Activated CD8-positive, alpha-beta memory T cell treated with anti-CD3 and anti-CD28 coated beads, Interleukin-2, amount 10 ng/mL, durations not matched to agents 7 days and 5 days (primary cell): ENCODE measurements around the gene HNMT. TPM values are rescaled to one million over a fixed set of nuclear protein-coding genes. Genes with fewer than 3 reads are reported as not detected.
"Not testable (repeated sequence)": the region's sequence is repeated elsewhere in the genome, so short reads cannot be mapped to it uniquely, and the experiment has no call there.

Experiments
- ATAC-seq: fragments of 150-1000 bp; cut with Tn5 transposase; one replicate; pipeline ENCODE4 v1.10.0; 2021; ENCODE audit warnings: moderate library complexity
- CTCF ChIA-PET: fragments of 350-600 bp; sonication (Branson Sonifier 250); formaldehyde crosslinking; loops from one replicate; lab custom pipeline; 2021; ENCODE audit warnings: antibody characterized with exemption; lab: Charles Lee
- DNase-seq: peaks from one replicate; pipeline ENCODE4 v3.0.0-alpha.2; 2020
- H3K27ac Mint-ChIP-seq: one replicate; pipeline ENCODE4 v1.8.0; 2021; ENCODE audit warnings: mild to moderate bottlenecking, mixed read lengths
- H3K27me3 Mint-ChIP-seq: one replicate; pipeline ENCODE4 v1.8.0; 2021; ENCODE audit warnings: mixed read lengths
- H3K36me3 Mint-ChIP-seq: one replicate; pipeline ENCODE4 v1.8.0; 2021; ENCODE audit warnings: mild to moderate bottlenecking, mixed read lengths
- H3K4me1 Mint-ChIP-seq: one replicate; pipeline ENCODE4 v1.8.0; 2021; ENCODE audit warnings: mixed read lengths
- H3K4me3 Mint-ChIP-seq: one replicate; pipeline ENCODE4 v1.8.0; 2021; ENCODE audit warnings: mild to moderate bottlenecking, moderate library complexity, mixed read lengths
- H3K9me3 Mint-ChIP-seq: one replicate; pipeline ENCODE4 v1.8.0; 2022; ENCODE audit warnings: low read depth, mixed read lengths
- total RNA-seq, 2 experiments: library from RNA; stranded (reverse); gene quantifications; one replicate each; pipeline ENCODE4 v1.2.3, GENCODE V29; 2021

Gene HNMT
- total RNA-seq, 2 experiments from 2014 or later = not detected

GRCh38 chr2:137996158-137996557 is 31.9 kb downstream of the HNMT start:
- H3K27me3 Mint-ChIP-seq, DNase-seq, CTCF ChIA-PET, ATAC-seq, H3K4me1 Mint-ChIP-seq, H3K36me3 Mint-ChIP-seq, H3K9me3 Mint-ChIP-seq, H3K27ac Mint-ChIP-seq, H3K4me3 Mint-ChIP-seq: not testable (repeated sequence)

- no peaks in the 10 kb centered on the region for H3K36me3 Mint-ChIP-seq
- no peak for DNase-seq
- H3K4me1 Mint-ChIP-seq = no peaks in the 10 kb centered on the region
- H3K4me3 Mint-ChIP-seq = no peak overlapping the region
- H3K27ac Mint-ChIP-seq = no peak overlapping the region
- H3K27me3 Mint-ChIP-seq = no peaks in the 10 kb centered on the region
- peaks cover 2% of the 10 kb centered on the region for H3K9me3 Mint-ChIP-seq
- CTCF ChIA-PET = no interaction called here
- ATAC-seq = no peak
Observed at GRCh38 chr2:137997733-137998132, 33.5 kb downstream of the HNMT start.

- CTCF ChIA-PET = no interaction called here
- H3K9me3 Mint-ChIP-seq = peaks cover 2% of the 10 kb centered on the region
Observed at GRCh38 chr2:137998503-137998902, 34.2 kb downstream of the HNMT start.

GRCh38 chr2:137999273-137999672 is 35.0 kb downstream of the HNMT start:
- no peak for DNase-seq
- CTCF ChIA-PET = no interaction called here
- peaks cover 2% of the 10 kb centered on the region for H3K9me3 Mint-ChIP-seq
- ATAC-seq = no peak
- no peak overlapping the region for H3K27ac Mint-ChIP-seq
- no peaks in the 10 kb centered on the region for H3K27me3 Mint-ChIP-seq
- no peak overlapping the region for H3K4me3 Mint-ChIP-seq
- no peaks in the 10 kb centered on the region for H3K4me1 Mint-ChIP-seq
- no peaks in the 10 kb centered on the region for H3K36me3 Mint-ChIP-seq

More at GRCh38 chr2:137998503-137998902, 34.2 kb downstream of the HNMT start:
- ATAC-seq (no peak), DNase-seq (no peak)
- H3K4me3 Mint-ChIP-seq = no peak overlapping the region
- H3K36me3 Mint-ChIP-seq = no peaks in the 10 kb centered on the region
- H3K27ac Mint-ChIP-seq = no peak overlapping the region
- H3K27me3 Mint-ChIP-seq = no peaks in the 10 kb centered on the region
- H3K4me1 Mint-ChIP-seq = no peaks in the 10 kb centered on the region

GRCh38 chr2:138000009-138000408 is 35.7 kb downstream of the HNMT start:
- no peak for ATAC-seq
- H3K9me3 Mint-ChIP-seq = peaks cover 2% of the 10 kb centered on the region

GRCh38 chr2:138000796-138001195 is 36.5 kb downstream of the HNMT start:
- CTCF ChIA-PET = no interaction called here
- DNase-seq (no peak), ATAC-seq (no peak)
- Mint-ChIP-seq H3K4me3 (no peak overlapping the region), H3K27ac (no peak overlapping the region), H3K4me1 (no peaks in the 10 kb centered on the region), H3K9me3 (peaks cover 2% of the 10 kb centered on the region), H3K27me3 (no peaks in the 10 kb centered on the region), H3K36me3 (no peaks in the 10 kb centered on the region)

More at GRCh38 chr2:138000009-138000408, 35.7 kb downstream of the HNMT start:
- no peak for DNase-seq
- Mint-ChIP-seq H3K36me3 (no peaks in the 10 kb centered on the region), H3K4me1 (no peaks in the 10 kb centered on the region), H3K27me3 (no peaks in the 10 kb centered on the region), H3K27ac (no peak overlapping the region), H3K4me3 (no peak overlapping the region)
- CTCF ChIA-PET = no interaction called here

GRCh38 chr2:138003411-138003810 is 39.1 kb downstream of the HNMT start:
- ATAC-seq (no peak), DNase-seq (no peak)
- Mint-ChIP-seq H3K9me3 (peaks cover 2% of the 10 kb centered on the region), H3K27me3 (no peaks in the 10 kb centered on the region), H3K4me3 (no peak overlapping the region), H3K4me1 (no peaks in the 10 kb centered on the region), H3K27ac (no peak overlapping the region), H3K36me3 (no peaks in the 10 kb centered on the region)
- CTCF ChIA-PET = no interaction called here

- Mint-ChIP-seq H3K9me3 (no peaks in the 10 kb centered on the region), H3K36me3 (no peaks in the 10 kb centered on the region), H3K4me1 (no peaks in the 10 kb centered on the region), H3K27me3 (no peaks in the 10 kb centered on the region), H3K4me3 (no peak overlapping the region), H3K27ac (no peak overlapping the region)
- DNase-seq (no peak), ATAC-seq (no peak)
- CTCF ChIA-PET = no interaction called here
Observed at GRCh38 chr2:138007431-138007830, 43.2 kb downstream of the HNMT start.

- no peaks in the 10 kb centered on the region for H3K9me3 Mint-ChIP-seq
- H3K27ac Mint-ChIP-seq = no peak overlapping the region
- no peaks in the 10 kb centered on the region for H3K36me3 Mint-ChIP-seq
- no peak for DNase-seq
- CTCF ChIA-PET = interaction anchor here (0.7 kb wide), 1 partner anchor 902 kb away, joined by 4 read pairs; no protein-coding TSS in a partner anchor
- ATAC-seq = no peak
- no peaks in the 10 kb centered on the region for H3K4me1 Mint-ChIP-seq
- H3K27me3 Mint-ChIP-seq = no peaks in the 10 kb centered on the region
- H3K4me3 Mint-ChIP-seq = no peak overlapping the region
Observed at GRCh38 chr2:138009622-138010021, 45.3 kb downstream of the HNMT start.

GRCh38 chr2:138010890-138011289 is 46.6 kb downstream of the HNMT start:
- H3K9me3 Mint-ChIP-seq = no peaks in the 10 kb centered on the region
- ATAC-seq = no peak
- CTCF ChIA-PET = no interaction called here

GRCh38 chr2:138012082-138012481 is 47.8 kb downstream of the HNMT start:
- no peaks in the 10 kb centered on the region for H3K36me3 Mint-ChIP-seq
- H3K9me3 Mint-ChIP-seq = no peaks in the 10 kb centered on the region
- no peaks in the 10 kb centered on the region for H3K27me3 Mint-ChIP-seq
- no peaks in the 10 kb centered on the region for H3K4me1 Mint-ChIP-seq
- ATAC-seq (no peak), DNase-seq (no peak)
- no peak overlapping the region for H3K27ac Mint-ChIP-seq
- CTCF ChIA-PET = no interaction called here
- H3K4me3 Mint-ChIP-seq = no peak overlapping the region

More at GRCh38 chr2:138010890-138011289, 46.6 kb downstream of the HNMT start:
- no peaks in the 10 kb centered on the region for H3K27me3 Mint-ChIP-seq
- no peak overlapping the region for H3K27ac Mint-ChIP-seq
- no peaks in the 10 kb centered on the region for H3K36me3 Mint-ChIP-seq
- DNase-seq = no peak
- no peak overlapping the region for H3K4me3 Mint-ChIP-seq
- H3K4me1 Mint-ChIP-seq = no peaks in the 10 kb centered on the region

GRCh38 chr2:138012968-138013367 is 48.7 kb downstream of the HNMT start:
- no peaks in the 10 kb centered on the region for H3K27me3 Mint-ChIP-seq
- DNase-seq (no peak), ATAC-seq (no peak)
- no peaks in the 10 kb centered on the region for H3K4me1 Mint-ChIP-seq
- no peak overlapping the region for H3K27ac Mint-ChIP-seq
- CTCF ChIA-PET = no interaction called here
- H3K4me3 Mint-ChIP-seq = no peak overlapping the region
- H3K36me3 Mint-ChIP-seq = no peaks in the 10 kb centered on the region
- no peaks in the 10 kb centered on the region for H3K9me3 Mint-ChIP-seq

- no peaks in the 10 kb centered on the region for H3K4me1 Mint-ChIP-seq
- ATAC-seq (no peak), DNase-seq (no peak)
- H3K4me3 Mint-ChIP-seq = no peak overlapping the region
- H3K27me3 Mint-ChIP-seq = no peaks in the 10 kb centered on the region
- CTCF ChIA-PET = no interaction called here
- H3K36me3 Mint-ChIP-seq = no peaks in the 10 kb centered on the region
- no peaks in the 10 kb centered on the region for H3K9me3 Mint-ChIP-seq
- no peak overlapping the region for H3K27ac Mint-ChIP-seq
Observed at GRCh38 chr2:138013639-138014038, 49.4 kb downstream of the HNMT start.

- H3K4me1 Mint-ChIP-seq = no peaks in the 10 kb centered on the region
- no peak overlapping the region for H3K4me3 Mint-ChIP-seq
- H3K27me3 Mint-ChIP-seq = no peaks in the 10 kb centered on the region
- no peaks in the 10 kb centered on the region for H3K36me3 Mint-ChIP-seq
- DNase-seq (no peak), ATAC-seq (no peak)
- CTCF ChIA-PET = no interaction called here
- H3K27ac Mint-ChIP-seq = no peak overlapping the region
- H3K9me3 Mint-ChIP-seq = no peaks in the 10 kb centered on the region
Observed at GRCh38 chr2:138015494-138015893, 51.2 kb downstream of the HNMT start.
